ENCODE results near the gene EFCAB6. TPM values are rescaled to one million over a fixed set of nuclear protein-coding genes. Genes with fewer than 3 reads are reported as not detected.

Gene EFCAB6
- total and polyA plus RNA-seq, 8 donors: 0.29 to 10.5 (median 3.5) TPM

DNA sequence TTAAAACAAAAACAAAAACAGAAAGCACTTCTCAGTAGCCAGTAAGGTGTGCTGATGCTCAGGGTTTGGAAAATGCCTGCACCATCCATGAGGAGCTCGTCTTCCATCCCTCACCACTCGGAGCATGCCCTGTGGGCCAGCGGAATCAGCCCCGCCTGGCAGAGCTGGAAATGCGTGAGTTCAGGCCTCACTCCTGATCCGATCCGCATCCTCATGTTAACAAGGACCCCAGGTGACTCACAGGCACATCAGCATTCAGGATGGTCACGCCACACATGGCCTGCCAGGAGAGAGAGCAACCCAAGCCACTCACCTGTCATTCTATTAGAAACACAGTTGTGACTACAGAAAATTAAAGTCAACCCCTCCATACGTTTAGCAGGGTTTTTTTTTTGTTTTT, 211.8 kb downstream of the EFCAB6 start:
- intact Hi-C loops (cut with DNase I; ENCODE audit: low total_unique reads): no loop called here

DNA sequence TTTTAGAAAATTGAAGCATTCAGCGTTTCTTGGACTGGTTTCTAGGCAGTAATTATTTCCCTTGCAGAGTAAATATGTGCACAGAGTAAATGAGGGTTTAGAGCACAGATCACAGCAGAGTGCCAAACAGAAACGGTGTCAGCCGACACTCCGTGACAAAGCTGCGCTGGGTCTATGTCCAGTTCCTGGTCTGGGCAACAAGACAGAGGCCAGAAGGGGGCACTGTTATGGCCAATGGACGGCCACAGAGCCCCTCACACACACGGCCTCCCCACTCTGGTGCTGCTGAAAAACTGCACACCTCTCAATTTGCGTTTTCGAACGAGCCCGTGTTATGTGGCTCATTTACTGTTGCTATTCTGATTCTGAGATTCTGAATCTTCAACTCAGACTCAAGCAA, 219.6 kb downstream of the EFCAB6 start:
- peak in 1 of 2 donors; percentile 31 for DNase-seq
- TF ChIP-seq EP300 (IDR thresholded peaks at IDR 0.05) (no peak), POLR2A (IDR thresholded peaks at IDR 0.05) (no peak), POLR2AphosphoS5 (IDR thresholded peaks at IDR 0.05) (no peak)
- TF ChIP-seq, protein P1, sequence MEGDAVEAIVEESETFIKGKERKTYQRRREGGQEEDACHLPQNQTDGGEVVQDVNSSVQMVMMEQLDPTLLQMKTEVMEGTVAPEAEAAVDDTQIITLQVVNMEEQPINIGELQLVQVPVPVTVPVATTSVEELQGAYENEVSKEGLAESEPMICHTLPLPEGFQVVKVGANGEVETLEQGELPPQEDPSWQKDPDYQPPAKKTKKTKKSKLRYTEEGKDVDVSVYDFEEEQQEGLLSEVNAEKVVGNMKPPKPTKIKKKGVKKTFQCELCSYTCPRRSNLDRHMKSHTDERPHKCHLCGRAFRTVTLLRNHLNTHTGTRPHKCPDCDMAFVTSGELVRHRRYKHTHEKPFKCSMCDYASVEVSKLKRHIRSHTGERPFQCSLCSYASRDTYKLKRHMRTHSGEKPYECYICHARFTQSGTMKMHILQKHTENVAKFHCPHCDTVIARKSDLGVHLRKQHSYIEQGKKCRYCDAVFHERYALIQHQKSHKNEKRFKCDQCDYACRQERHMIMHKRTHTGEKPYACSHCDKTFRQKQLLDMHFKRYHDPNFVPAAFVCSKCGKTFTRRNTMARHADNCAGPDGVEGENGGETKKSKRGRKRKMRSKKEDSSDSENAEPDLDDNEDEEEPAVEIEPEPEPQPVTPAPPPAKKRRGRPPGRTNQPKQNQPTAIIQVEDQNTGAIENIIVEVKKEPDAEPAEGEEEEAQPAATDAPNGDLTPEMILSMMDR (IDR thresholded peaks at IDR 0.05): no peak
- no peaks in the 10 kb centered on the region for H3K27me3 ChIP-seq
- H3K27ac ChIP-seq: no peak overlapping the region
- WGBS, 5 donors: 50 to 66% (median 59%) methylated on average over 11 of the region's 11 CpGs
- intact Hi-C loops (cut with DNase I; ENCODE audit: low total_unique reads): no loop called here
- H3K36me3 ChIP-seq: peaks cover 0 to 6% (median under 1%) of the 10 kb centered on the region in 4 donors
- no peak overlapping the region for H3K4me3 ChIP-seq
- no peaks in the 10 kb centered on the region for H3K4me1 ChIP-seq
- H3K9me3 ChIP-seq: peaks cover 0 to 7% (median 3%) of the 10 kb centered on the region in 4 donors

More for the DNA sequence above, 211.8 kb downstream of the EFCAB6 start:
- Histone ChIP-seq H3K27ac (no peak overlapping the region), H3K4me1 (no peaks in the 10 kb centered on the region), H3K9me3 (no peaks in the 10 kb centered on the region), H3K36me3 (no peaks in the 10 kb centered on the region), H3K4me3 (no peak overlapping the region), H3K27me3 (no peaks in the 10 kb centered on the region)
- TF ChIP-seq EP300 (IDR thresholded peaks at IDR 0.05): no peak
- no peak for TF ChIP-seq POLR2A (IDR thresholded peaks at IDR 0.05)
- TF ChIP-seq POLR2AphosphoS5 (IDR thresholded peaks at IDR 0.05): no peak
- TF ChIP-seq, protein P1 (IDR thresholded peaks at IDR 0.05): no peak
- WGBS, 5 donors: 79 to 88% (median 83%) methylated on average over 8 to 9 of the region's 9 CpGs
- no peak for DNase-seq

DNA sequence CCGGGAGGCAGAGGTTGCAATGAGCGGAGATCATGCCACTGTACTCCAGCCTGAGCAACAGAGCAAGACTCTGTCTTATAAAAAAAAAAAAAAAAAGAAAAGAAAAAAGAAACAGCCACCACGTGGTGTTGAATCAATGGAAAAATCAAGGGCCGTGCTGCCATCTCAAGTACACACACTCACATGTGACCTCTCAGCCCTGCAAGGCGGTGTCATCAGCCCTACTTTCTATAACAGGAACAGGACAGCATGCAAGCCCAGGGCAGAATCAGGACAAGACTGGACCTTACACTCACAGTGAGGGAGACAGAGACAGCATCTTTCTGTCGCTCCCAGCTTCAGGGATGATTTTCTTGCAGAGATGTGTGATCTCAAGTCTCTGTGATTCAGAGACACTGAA, 220.7 kb downstream of the EFCAB6 start:
- Histone ChIP-seq H3K27me3 (no peaks in the 10 kb centered on the region), H3K36me3 (peaks cover 0 to 10% (median 3%) of the 10 kb centered on the region in 4 donors), H3K4me1 (no peaks in the 10 kb centered on the region), H3K27ac (no peak overlapping the region), H3K4me3 (no peak overlapping the region), H3K9me3 (peaks cover 0 to 11% (median 4%) of the 10 kb centered on the region in 4 donors)
- intact Hi-C loops (cut with DNase I; ENCODE audit: low total_unique reads): no loop called here
- WGBS, 5 donors: 77 to 84% (median 82%) methylated on average over 6 of the region's 6 CpGs
- TF ChIP-seq POLR2A (IDR thresholded peaks at IDR 0.05): no peak
- TF ChIP-seq POLR2AphosphoS5 (IDR thresholded peaks at IDR 0.05): no peak
- TF ChIP-seq, protein P1 (IDR thresholded peaks at IDR 0.05): no peak
- TF ChIP-seq EP300 (IDR thresholded peaks at IDR 0.05): no peak
- DNase-seq: no peak

DNA sequence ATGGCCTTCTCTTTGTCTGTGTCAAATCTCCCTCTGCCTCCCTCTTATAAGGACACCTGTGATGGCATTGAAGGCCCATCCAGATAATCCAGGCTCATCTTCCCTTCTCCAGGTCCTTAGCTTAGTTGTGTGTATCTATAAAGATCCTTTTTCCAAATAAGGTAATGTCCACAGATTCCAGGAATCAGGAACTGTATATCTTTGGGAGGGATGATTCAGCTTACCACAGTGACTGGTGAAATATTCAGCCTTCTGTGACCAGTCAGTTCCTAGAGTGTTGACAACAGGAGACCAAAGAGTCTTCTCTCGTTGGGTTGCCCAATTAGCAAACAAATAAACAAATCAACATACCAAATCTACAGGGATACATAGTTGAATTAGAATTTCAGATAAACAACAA, 224.5 kb downstream of the EFCAB6 start:
- Histone ChIP-seq H3K4me3 (no peak overlapping the region), H3K9me3 (peaks cover 0 to 23% (median 13%) of the 10 kb centered on the region in 4 donors), H3K36me3 (peaks cover 0 to 11% (median 3%) of the 10 kb centered on the region in 4 donors), H3K4me1 (no peaks in the 10 kb centered on the region), H3K27ac (no peak overlapping the region), H3K27me3 (no peaks in the 10 kb centered on the region)
- WGBS, 5 donors: 0 to 70% (median 5%) methylated on average over 1 of the region's 1 CpG
- DNase-seq: no peak
- TF ChIP-seq EP300 (IDR thresholded peaks at IDR 0.05) (no peak), POLR2A (IDR thresholded peaks at IDR 0.05) (no peak), POLR2AphosphoS5 (IDR thresholded peaks at IDR 0.05) (no peak)
- TF ChIP-seq, protein P1 (IDR thresholded peaks at IDR 0.05): no peak
- intact Hi-C loops (cut with DNase I; ENCODE audit: low total_unique reads): no loop called here
